HL-60/S4 treated with phorbol 12-myristate 13-acetate at 8.2 ng/mL for 4 days and 3 days (cell line): Measurements from ENCODE around the gene POLD2.

ENCODE experiments used
- in situ Hi-C: fragments of 300-500 bp; cut with MboI; formaldehyde crosslinking; loops from 2 replicates; pipeline ENCODE4 v1.15.0; 2022; ENCODE audit warnings: low sequenced_read_pairs

Gene POLD2

DNA sequence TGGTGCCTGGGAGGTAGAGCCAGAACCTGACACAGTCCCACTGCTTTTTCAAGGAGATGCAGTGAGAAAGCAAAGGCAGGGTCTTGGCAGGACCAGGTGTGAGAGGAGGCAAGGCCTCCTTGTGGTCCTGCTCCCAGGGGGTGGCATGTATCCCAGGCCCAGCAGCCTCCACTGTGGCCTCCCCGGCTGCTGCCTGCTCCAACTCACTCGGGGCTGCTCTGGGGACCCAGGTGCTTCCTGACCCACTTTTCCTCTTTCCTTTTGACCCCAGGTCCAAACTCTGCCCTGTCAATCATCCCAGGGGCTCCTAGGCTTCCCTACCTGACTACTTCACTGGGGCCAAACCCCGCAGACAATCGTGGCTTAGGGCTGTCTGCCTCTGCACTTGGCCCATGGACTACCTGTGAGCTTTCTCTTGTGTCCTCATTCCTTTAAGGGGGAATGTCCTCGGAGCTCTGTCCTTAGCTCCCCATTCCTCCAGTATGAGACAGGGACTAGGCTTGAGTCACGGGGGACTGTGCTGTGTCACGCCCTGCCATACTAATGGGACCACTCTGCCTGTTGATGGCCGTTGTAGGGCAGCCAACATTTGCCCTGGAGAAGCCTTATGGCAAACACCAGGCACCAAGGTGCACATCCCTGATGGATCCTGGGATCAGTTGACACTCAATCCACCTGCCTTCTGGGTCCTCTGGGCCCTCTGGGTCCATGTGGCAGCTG, 20.3 kb downstream of the POLD2 start:
- in situ Hi-C loops, result no loop called here

DNA sequence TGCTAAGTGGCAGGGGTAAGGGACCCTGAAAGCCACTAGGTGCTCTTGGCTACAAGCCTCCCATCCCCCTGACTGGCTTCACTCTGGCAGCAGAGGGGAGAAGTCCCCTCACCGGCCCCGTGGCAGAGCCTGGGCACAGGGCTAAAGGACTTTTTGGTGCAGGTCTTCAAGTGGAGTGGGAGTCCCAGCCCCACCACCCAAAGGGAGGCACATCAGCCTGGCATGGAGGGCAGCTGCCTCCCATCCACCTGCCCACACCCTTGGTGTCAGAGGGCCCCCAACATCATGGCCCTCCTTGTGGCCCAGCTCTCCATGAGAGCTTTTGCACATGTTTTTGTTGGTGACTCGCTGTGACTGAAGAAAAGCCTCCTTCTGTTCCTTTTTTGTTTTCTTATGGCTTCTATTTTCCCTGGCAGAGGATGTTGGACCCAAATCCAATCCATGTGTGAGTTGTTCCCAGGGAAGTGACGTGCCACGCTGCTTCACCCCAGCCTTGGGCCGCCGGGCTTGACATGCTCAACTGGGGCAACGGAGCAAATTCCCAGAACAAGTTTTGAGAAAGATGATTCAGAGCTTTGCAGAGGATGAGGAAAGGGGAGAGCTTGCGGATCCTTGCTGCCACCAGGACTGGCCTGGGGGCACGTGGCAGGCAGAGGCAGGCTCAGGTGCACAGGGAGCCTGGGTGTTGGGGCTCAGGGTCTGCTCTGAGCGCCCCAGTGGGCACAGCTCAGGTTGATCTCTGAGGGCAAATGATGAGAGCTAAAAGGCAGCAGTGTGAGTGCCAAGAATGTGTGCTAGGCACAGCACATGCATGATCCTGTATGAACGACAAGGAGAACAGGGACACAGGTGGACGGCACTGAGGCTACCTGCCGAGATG, 21.1 kb downstream of the POLD2 start:
- in situ Hi-C loops, result no loop called here

DNA sequence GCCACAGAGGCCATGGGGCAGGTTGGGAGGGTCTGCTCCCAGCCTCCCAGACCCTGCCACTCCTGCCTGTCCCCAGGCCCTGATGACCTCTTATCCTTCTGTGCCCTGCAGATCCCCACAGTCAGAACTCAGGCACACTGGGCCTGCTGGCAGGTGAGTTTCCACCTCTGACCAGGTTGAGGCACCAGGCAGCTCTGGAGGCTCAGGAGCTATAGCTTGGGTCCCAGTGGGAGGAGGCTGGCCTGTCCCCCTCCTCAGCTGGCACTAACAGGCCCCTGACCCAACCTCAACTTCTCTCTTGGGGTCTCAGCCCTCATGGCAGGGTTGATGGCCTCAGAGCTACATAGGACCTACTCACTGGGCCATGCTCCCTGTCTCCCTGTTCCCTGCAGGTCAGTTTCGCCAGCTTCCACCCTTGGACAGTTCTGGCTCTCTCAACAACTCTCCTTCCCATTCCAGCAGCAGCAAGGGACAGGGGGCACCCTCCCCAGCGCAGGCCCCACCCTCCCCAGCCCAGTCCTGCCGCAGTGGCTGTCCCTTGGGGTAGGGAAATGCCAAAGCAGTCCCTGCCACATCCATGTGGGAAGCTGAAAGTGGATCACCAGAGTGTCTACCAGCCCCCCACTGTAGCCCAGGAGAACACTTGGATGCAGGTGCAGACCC, 21.9 kb downstream of the POLD2 start:
- in situ Hi-C loops, result no loop called here

DNA sequence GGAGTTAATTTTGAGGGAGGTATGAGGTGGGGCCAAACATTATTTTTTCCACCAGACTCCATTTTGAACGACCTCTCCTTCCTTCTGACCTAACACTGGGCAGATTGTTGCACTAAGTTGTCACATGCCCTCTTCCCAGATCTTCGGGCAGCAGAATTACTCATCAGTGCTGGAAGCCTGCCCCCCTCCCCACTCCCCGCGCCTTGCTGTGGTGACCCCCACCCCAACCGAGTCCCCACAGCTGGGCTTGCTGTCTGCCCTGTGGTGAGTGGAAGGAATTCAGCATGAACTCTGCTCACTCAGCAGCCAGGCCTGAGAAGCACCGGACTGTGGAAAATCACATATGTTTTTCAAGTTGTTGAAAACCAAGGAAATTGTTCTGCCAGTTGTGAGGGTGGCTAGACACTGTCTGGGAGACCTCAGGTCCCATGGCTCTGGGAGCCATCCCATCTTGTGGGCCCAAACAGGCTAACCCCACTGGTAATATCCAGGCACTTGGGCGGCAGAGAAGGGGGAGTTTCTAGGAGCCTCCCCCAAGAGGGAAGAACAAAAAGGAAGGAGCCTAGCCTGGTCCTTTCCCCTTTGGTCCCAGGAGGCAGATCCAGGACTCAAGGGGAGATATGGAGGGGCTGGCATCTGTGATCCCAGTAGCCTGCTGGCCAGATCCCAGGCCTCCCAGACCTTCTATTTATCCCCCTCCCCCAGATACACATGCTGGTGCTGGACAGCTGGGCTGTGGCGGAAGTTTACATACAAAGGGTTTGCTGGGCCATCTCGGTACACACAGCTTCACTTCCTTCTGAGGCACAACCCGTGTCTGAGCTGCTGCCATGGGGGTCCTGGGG, 22.7 kb downstream of the POLD2 start:
- in situ Hi-C loops, result no loop called here

DNA sequence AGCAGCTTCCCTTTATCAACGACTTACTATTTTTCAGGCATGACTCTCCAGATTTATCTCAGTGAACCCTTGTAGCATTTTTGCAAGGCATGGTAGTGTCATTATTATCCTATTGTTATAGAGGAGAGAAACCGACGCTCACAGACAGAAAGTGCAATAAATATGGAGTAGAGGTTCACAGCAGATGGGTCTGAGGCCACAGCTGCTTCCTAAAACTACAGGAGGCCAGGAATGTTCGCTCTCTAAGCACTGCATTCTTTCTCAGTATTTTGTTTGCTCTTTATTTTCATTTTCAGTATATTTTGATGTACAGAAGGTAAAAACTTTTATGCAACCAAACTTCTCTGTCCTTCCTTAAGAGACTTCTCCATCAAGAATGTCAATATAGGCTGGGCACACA, 23.7 kb downstream of the POLD2 start:
- in situ Hi-C loops, result no loop called here

DNA sequence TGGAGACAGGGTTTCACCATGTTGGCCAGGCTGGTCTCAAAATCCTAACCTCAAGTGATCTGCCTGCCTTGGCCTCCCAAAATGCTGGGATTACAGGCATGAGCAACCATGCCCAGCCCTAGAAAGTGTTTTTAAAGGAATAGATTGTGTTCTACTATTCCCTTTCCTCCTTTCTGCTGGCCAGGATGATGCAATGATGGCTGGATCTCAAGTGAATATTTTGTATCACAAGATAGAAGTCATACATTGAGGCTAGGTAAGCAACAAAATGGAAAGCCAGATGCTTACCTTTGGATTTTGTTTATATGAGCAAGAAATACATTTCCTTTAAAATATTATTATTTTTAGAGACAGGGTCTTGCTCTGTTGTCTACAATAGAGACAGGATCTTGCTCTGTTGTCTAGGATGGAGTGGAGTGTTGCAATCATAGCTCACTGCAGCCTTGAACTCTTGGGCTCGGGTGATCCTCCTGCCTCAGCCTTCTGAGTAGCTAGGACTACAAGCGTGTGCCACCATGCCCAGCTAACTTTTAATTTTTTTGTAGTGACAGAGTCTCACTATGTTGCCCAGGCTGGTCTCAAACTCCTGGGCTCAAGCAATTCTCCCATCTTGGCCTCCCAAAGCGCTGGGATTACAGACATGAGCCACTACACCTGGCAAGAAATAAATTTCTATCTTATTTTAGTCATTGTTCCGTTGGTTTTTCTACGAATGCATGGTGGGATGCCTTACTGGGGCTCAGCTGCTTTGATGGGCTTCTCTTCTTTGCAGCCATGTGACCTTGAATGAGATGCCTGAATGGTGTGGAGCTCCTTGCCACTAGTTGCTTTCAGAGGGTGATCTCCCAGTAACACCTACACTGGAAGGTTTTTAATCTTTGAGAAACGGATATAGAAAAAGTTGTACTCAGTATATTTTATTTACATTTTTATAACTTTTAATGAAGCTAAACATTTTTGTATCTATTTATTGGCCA, 25.0 kb downstream of the POLD2 start:
- in situ Hi-C loops, result no loop called here

DNA sequence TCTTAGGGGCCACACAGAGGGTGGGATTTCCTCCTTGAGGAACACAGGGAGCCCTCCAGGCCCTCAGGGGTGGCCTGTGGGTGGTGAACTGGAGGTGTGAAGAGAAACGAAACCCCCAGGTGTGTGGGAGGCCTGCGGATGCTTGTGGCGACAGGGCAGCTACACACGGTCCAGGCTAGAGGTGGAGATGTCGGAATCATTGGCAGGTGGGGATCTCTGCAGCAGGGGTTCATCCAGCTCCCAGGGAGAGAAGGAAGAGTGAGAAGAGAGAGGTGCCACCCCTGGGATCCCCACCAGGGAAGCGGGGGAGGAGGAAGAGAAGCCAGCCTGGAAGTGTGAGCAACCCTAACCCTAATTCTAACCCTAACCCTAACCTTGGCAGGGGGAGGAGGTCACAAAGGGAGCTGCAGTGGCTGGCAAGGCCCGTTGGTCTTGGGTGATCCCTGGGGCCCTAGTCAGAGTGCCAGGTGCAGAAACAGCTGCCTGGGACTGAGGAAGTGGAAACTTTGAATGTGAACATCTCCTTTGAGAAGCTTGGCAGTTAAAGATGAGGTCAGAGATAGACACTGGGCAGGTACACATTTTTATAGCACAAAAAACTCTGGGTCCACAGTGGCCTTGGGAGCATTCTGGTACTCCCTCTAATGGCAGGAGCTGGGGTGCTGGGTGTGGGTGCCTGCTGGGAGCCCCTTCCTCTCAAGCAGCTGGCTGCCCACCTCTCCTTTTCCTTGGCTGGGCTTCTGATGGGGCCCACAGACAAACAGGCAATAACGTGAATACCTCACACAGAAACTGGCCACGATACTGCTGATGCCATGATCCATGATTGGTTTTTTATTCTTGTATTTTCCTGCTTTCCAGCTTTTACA, 26.1 kb downstream of the POLD2 start:
- in situ Hi-C loops, result no loop called here

DNA sequence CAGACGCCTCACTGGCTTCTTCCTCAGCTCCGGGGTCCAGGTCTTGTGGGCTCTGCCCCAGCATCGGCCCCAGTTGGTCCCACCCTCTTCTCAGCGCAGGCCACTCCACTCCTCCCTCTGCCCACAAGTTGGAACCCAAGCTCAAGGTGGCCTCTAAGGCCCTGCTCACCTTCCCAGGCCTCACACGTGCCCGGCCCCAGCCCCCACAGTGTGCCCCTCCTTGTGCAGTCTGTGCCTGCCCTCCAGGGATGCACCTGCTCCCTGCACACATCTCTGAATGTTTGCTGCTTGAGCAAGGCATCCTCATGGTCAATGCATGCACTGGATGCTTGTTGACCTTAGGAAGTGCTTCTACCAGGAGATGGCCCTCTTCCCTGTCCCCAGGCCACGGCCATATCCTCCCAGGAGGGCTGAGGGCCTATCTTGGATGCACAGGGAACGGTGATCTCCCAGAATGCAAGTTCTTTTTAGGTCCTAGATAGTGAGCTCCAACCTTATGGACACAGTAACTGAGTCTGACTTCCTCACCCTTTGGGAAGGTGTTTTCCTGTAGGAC, 26.9 kb downstream of the POLD2 start:
- in situ Hi-C loops, result no loop called here

DNA sequence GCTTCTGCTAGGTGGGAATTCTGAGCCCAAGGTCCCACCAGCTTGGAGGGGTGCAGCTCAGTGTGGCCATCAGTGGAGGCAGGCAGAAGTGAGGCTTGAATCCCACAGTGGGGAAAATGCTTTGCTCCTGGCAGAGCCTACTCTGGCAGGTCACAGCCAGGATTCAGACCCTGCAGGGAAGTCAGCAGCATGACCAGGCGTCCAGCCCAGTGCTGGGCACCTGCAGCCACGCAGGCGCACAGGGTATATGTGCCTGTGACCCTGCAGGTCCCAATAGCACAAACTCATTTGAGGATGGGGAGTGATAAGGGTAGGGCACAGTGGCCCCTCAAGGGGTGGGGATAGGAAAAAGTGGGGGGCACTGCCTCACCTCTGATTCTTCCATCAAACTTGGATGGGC, 27.6 kb downstream of the POLD2 start:
- in situ Hi-C loops, result no loop called here

DNA sequence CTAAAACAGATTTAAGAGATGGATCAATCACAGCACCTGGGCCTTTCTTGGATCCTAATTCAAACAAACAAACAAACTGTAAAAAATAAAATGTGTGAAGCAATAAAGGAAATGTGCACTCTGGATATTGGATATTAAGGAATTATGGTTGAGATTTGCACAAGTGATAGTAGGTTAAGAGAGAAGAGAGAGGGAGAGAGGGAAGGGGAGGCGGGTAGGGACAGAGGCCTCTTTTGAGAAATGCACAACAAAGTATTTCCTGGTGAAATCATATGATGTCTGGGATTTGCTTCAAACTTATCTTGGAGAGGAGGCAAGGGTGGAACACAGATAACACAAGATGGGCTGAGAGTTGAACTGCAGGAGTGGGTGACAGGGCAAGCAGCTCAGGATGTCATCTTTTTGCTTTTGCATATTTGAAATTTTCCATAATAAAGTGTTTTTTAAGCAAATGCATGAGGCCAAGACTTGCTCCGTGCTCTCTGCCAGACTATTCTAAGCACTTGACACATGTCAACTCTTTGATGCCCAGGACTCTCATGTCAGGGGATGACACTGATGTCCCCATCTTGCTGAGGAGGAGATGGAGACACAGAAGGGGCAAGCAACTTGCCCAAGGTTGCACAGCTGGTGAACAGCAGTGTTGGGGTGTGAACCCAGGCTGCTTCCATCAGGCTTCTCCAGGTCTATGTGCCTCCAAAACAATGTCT, 28.3 kb downstream of the POLD2 start:
- in situ Hi-C loops, result no loop called here

DNA sequence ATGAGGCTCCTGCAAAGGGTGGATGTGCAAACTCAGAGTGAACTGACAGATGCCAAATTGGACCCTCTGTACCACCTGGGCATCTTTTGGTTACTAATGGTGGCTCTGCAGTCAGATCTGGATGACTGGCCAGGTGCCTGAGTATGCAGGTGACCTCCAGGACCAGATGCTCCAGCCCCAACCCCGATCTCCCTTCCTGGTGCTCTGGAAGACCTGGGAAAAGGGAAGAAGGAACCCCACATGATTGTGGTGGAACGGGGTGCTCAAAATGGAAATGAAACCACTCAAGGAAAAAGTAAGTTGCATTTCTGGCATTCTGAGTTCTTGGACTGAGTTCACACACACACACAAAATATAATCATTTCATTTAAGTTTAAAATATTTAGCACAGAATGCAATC, 29.0 kb downstream of the POLD2 start:
- in situ Hi-C loops, result no loop called here

DNA sequence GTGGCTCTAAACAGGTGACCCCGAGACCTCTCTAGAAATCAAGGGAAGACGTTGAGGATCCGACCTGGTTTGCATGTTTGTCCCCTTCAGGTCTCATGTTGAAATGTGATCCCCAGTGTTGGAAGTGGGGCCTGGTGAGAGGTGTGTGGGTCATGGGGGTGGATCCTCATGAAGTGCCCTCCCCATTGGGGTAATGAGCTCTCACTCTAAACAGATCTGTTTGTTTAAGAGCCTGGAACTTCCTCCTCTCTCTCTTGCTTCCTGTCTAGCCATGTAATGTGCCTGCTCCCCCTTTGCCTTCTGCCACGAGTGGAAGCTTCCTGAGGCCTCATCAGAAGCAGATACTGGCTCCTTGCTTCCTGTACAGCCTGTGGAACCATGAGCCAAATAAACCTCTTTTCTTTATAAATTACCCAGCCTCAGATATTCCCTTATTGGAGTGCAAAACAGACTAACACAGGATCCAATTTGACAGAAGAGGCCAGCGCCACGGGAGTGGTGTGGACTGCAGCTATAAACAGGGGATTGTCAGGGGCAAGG, 30.2 kb downstream of the POLD2 start:
- in situ Hi-C loops, result no loop called here

DNA sequence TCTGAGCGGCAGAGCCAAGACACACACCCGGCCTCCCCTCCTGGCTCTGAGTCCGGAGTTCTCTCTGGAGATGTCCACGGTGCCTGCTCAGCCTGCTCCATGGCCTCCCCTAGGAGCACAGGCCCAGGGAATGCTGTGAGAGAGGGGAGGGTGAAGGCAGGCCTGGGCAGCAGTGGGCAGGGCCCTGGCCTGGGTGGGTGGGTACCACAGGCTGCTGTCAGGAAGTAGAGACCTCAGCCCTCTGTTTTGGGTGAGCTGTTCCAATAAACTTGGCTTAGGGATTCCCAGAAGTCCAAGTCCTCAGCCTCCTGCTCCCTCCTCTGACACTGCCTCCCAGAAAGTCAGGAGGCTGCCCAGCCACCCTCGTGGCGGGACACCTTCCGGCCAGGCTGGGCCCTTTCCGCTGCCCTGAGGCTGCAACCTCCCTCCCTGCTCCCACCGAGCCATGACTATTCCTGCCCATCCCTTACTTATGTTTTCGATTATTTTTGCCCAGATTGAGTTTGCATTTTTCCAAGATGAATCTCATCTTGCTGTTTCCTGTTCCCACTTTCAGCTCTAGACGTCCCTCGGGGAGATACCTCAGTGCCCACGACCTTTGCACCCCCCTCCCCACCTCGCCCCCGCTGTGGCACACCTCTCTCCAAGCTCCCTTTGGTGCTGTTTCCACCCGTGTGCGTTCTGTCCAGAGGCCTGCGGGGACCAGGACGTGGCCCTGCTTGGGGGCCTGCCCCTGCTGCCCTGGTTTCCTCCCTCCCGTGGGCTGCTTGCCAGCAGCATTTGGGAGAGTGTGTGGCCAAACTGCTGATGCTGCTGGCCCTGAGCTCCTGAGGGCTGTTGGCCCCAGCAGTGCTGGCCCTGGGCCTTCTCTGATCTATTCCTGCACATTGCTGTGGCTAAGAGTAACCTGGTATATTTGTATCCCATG, 35.2 kb downstream of the POLD2 start:
- in situ Hi-C loops, result no loop called here

DNA sequence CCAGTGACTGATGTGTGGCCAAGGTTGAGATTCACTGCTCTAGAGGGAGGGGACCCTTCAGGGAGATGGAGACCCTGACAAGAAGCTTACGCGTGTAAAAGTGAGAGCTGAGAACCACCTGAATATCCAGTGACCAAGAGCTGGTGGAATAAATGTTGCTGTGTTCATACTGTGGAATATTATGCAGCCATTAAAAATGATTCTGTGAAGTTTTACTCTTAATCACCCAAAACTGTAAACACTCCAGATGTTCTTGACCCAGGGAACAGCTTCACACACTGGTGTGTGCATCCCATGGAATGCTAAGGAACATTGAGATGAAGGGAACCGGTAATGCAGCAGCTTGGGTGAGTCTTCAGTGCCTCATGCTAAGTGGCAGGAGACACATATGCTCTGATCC, 36.7 kb downstream of the POLD2 start:
- in situ Hi-C loops, result no loop called here

DNA sequence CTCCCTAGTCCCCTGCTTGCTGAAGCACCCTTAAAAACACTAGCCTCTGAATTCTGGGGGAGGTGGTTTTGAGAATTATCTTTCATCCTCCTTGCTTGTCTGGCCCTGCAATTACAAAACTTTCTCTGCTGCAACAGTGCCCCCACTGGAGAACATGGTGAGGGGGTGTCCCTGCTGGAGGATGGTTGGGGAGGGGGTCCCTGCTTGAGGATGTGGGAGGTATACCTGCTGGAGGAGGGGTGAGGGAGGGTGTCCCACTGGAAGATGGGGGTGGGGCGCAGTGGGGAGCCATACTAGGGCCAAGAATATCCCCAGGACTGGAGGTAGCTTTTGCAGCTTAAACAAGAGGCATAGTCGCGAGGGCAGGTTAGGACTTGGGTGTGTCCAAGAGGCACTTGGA, 37.8 kb downstream of the POLD2 start:
- in situ Hi-C loops, result no loop called here

DNA sequence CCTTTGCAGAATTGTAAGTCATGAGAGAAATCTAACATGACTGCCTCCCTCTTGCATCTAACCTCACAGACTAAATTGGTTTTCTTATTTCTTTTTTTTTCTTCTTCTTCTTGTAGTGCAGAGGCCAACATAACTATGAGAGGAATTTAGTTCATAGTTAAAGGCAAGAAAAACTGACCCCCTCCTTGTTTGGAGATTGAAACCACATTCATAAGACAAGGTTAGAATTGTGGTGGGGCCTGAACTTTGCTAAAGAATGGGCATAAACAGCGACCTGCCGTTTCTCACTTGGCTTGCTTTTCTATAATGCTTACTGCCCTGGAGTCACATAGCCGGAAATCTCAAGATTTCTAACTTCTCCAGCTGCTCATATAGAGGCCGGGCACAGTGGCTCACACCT, 38.6 kb downstream of the POLD2 start:
- in situ Hi-C loops, result no loop called here

DNA sequence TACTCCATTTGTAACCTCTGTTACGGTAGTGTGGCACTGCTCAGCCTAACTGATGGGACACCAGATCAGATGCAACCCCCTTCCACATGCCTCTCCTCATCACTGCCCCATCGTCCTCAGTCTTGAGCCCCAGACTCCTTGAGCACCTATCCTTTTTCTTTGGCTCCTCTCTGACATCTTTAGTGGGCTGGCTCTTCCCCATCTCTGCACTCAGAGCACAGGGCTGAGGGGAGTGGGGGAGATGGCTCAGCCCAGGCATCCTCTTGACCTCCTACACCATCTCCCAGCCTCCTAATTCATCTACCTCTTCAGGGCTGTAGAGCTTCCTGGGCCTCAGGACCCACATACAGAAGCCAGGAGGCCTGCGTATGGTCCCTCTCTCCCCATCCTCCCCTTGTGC, 39.6 kb downstream of the POLD2 start:
- in situ Hi-C loops, result no loop called here
